HCEC 1CT (cell line): Measurements from ENCODE around the gene AMMECR1.
A peak's percentile ranks its signal among the peaks of the same experiment; 100 is the strongest.
"Not testable (repeated sequence)": the region's sequence is repeated elsewhere in the genome, so short reads cannot be mapped to it uniquely, and the experiment has no call there.

Experiments used
- DNase-seq: peaks from one replicate; pipeline ENCODE4 v3.0.0-alpha.2; 2017

The AMMECR1 gene

DNA sequence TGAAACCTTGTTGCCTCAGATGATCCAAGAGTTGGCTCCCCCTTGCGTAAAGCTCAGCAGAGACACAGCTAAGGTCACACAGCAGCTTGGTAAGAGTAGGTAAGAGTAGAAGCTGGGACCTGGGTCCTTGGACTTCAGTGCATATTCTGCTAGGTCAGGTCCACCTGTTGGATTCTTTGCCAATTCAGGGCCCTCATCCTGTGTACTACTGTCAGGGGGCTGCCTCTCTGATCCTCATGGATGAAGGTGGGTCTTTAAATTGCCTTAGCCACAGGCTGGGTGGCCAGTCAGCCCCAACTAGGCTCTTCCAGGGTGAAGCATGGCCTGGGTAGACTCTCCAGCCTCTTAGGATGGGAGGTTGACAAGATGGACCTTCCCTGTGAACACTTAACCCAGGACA, 155.8 kb downstream of the AMMECR1 start:
- DNase-seq, result no peak

DNA sequence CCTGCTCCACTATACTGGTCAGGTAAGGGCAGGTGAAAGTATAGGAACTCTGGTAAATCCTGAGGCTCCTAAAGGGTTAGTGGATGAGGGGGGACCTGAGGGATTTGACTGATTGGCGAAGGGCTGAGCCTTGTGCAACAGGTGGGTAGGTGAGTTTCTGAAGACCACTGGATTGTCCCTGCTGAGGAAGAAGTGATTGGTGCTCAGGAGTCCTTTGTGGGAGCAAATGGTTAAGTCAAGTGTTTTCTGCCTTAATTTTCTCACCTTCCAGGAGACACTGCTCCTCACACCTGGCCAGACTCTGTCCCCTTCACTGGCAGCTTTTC, 156.6 kb downstream of the AMMECR1 start:
- no peak for DNase-seq

DNA sequence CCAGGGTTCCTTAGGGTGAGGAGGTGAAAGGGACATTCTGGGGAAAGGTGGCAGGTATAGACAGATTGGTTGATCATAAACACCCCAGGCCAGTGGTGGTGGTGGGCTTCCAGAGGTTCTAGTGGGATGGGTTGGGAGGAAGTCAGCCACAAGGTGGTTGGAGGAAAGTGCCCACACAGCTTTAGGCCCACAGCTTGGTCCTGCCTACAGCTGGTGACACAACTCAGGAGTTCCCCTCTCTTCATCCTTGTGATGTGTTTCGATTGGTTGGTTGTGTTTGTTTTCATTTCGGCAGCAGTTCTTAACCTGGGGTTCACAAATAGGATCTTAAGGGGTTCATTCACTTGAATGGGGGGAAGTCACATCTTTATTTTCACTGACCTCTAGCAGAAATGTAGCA, 158.0 kb downstream of the AMMECR1 start:
- no peak for DNase-seq

DNA sequence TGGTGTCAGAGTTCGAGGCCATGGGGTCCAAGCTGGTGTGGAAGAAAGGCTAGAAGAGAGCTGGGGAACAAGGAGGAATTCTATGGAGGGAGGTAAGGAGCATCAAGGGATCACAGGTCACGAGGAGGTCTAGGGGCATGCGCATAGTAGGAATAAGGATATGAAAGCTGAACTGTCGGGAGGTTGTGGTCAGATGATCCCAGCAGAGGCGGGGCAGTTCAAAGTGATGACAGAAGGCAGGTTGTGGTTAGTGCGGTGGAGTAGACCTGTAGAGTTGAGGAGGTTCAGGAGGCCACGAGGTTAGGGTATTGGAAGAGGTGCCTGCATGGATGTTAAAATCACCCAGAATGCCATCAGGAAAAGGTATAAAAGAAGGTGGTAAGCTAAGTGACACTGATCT, 158.7 kb downstream of the AMMECR1 start:
- DNase-seq, result no peak

DNA sequence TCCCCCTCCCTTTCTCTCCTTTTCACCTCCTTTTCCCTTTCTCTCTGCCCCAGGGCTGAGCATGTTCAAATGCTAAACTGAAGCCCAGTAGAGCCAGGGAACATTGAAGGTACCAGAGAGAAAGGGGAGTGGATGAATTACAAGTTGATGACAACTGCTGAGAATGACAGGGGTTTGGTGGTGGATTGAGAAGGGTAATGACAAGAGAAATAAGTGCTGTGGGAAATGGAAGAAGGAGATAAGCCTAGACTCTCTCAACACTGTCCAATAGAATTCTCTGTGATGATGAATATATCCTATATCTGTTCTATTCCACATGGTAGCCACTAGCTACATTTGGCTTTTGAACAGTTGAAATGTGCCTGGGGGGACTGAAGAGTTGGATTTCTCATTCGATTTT, 160.4 kb downstream of the AMMECR1 start:
- no peak for DNase-seq

DNA sequence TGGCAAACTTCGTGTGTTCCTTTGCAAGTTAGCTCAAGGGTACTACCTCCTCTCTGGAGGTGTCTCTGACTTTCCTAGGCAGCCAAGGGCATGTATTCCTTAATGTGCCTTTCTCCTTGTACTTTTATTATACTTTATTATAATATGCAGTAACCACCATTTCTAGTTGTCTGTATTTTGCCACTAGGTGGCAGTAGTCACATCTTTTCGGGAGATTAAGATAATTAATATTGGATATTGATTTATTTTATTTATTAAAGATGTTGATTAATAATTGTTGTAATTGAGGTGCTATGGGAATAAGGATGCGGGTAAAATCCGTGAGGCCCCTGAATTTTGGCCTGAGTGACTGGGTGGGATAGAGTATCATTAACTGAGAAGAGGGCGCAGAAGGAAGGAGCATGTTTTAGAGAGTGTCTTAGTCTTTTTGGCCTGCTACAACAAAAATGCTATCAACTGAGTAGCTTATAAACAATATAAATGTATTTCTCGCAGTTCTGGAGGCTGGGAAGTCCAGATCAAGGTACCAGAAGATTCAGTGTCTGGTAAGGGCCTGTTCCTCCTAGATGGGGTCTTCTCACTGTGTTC, 161.6 kb downstream of the AMMECR1 start:
- DNase-seq, result no peak

DNA sequence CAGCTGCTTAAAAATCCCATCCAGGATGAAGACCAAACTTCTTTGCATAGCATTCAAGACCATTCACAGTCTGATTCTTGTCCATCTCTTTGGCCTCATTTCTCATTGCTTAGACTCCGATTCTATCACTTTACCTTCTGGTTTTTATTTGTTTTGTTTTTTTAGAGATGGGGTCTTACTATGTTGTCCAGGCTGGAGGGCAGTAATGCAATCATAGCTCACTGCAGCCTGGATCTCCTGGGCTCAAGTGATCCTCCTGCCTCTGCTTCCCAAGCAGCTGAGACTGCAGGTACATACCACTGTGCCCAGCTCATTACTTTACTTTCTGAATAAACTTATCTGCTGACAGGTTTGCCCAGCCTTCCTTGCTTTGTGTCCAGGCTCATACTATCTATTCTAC, 162.1 kb downstream of the AMMECR1 start:
- no peak for DNase-seq

DNA sequence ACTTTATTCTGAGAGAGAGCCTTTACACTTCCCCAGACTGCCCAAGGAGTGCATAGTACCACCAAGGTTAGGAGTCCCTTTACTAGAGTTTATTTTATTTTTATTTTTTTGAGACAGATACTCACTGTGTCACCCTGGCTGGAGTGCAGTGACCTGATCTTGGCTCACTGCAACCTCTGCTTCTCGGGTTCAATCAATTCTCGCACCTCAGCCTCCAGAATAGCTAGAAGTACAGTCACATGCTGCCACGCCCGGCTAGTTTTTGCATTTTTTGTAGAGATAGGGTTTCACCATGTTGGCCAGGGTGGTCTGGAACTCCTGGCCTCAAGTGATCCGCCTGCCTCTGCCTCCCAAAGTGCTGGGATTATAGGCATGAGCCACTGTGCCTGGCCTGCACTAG, 163.6 kb downstream of the AMMECR1 start:
- not testable (repeated sequence) for DNase-seq

DNA sequence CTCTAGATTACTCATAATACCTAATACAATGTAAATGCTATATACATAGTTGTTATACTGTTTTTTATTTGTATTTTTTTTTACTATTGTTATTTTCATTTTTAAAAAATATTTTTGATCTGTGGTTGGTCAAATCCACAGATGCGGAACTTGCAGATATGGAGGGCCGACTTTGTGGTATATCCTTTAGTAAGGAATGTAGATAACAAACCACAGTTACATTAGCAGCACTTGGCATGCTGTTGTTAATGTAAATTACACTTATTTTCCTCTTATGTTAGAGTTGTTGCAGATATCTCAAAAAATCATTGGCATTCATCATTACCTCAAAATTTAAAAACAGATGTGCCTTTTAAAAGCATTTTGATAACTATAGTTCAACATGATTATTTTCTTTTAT, 164.0 kb downstream of the AMMECR1 start:
- no peak for DNase-seq

DNA sequence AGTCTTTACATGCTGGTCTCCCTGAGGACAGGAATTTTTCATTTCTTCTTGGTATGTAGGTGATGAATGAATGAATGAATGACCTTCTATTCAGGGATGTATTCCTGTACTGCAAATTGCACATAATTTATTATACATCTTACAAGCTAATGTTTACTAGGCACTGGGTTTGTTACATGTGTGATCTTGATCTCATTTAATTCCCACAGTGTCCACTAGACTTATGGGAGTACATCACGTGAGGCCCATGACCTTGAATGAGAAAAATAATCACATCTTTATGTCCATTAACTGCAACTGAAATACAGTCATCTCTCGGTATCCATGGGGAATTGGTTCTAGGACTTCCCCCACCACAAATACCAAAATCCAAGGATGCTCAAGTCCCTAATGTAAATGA, 164.6 kb downstream of the AMMECR1 start:
- no peak for DNase-seq

DNA sequence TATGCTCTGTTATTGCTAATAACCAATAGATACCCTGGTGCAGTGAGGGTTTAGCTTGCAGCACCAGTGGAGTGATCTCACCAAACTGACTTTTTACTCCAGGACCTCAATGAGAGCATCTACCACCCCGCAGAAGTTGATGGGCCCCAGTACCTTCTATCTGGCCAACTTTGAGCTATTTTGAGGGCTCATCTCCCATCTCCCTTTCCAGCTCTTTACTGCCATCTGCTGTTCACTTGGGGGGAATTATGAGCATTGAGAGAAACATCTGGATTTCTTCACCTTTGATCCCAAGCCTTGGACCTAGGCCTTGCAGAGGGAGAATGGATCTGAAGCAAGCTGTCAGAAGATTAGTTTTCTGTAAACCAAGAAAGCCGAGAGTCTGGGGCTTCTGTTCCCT, 171.4 kb downstream of the AMMECR1 start:
- DNase-seq, result peak; percentile 44

DNA sequence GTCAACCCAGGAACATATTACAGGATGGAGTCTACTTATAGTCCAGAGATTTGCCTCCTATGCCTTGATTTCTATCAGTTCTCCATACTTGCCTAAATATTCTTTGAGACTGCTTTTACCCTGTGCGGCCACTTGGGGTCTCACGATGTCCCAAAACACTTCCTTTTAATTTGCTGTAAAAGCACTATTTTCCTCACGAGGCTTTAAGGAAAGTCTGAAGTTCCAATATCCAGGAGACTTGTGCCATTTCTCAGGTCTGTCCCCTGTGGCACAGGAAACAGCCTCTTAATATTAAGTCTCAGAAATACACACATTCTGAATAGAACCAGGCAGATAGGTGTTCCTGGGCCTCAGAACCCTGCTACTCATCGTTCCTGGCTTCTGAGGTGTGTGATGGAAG, 172.0 kb downstream of the AMMECR1 start:
- DNase-seq, result peak; percentile 18

DNA sequence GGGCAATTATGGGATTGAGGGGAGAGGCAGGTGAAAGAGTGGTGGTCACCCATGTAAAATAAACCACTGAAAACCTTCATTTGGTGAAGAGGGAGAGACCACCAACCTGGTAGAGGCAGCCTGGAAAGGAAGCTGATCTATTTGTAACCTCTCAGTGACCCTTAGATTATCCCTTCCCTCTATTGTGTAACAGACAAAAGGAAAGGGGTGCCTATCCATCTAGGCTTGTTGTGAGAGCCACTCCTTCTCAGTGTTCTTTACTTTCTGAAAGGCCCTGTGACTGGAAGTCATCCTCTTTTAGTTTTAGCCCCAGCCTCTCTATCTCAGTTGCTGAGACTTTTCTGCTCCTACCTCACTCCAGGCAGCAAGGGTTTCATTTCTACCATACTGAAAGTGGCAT, 172.6 kb downstream of the AMMECR1 start:
- no peak for DNase-seq
